WTC11 (cell line): ENCODE data around the gene ELMO1. TPM values are rescaled to one million over a fixed set of nuclear protein-coding genes. Genes with fewer than 3 reads are reported as not detected.
A peak's percentile ranks its signal among the peaks of the same experiment; 100 is the strongest.

Experiments
- ATAC-seq: fragments of 200-7000 bp; cut with Tn5 transposase; 2 replicates; pipeline ENCODE4 v1.10.0; 2021; ENCODE audit warnings: mild to moderate bottlenecking, moderate library complexity
- CTCF ChIA-PET: fragments of 300-600 bp; sonication (Branson Sonifier 250); formaldehyde crosslinking; loops from one replicate; lab custom pipeline; 2021; ENCODE audit warnings: antibody characterized with exemption; lab: Charles Lee
- POLR2A ChIA-PET: fragments of 350-600 bp; sonication (Branson Sonifier 250); formaldehyde crosslinking; loops from one replicate; lab custom pipeline; 2021; ENCODE audit warnings: antibody characterized with exemption; lab: Charles Lee
- DNase-seq: peaks from one replicate; pipeline ENCODE4 v3.0.0; 2021; ENCODE audit warnings: low spot score
- H3K27ac Mint-ChIP-seq: 2 replicates; pipeline ENCODE4 v1.8.0; 2021; ENCODE audit warnings: mixed read lengths
- H3K27me3 Mint-ChIP-seq: 2 replicates; pipeline ENCODE4 v1.8.0; 2021; ENCODE audit warnings: low read depth, mild to moderate bottlenecking, moderate library complexity, mixed read lengths
- H3K36me3 Mint-ChIP-seq: 2 replicates; pipeline ENCODE4 v1.8.0; 2021; ENCODE audit warnings: mixed read lengths
- H3K4me1 Mint-ChIP-seq: 2 replicates; pipeline ENCODE4 v1.8.0; 2022; ENCODE audit warnings: mixed read lengths
- H3K4me3 Mint-ChIP-seq: 2 replicates; pipeline ENCODE4 v1.8.0; 2021; ENCODE audit warnings: mild to moderate bottlenecking, moderate library complexity, mixed read lengths
- H3K9me3 Mint-ChIP-seq: 2 replicates; pipeline ENCODE4 v1.8.0; 2021; ENCODE audit warnings: mixed read lengths
- ATF1 ChIP-seq: sonication (generic); formaldehyde crosslinking; IDR thresholded peaks from 2 replicates; pipeline ENCODE4 v1.8.1; 2023; ENCODE audit warnings: mild to moderate bottlenecking, moderate library complexity, missing genetic modification reagents
- ATF6 ChIP-seq: sonication (generic); formaldehyde crosslinking; IDR thresholded peaks from 2 replicates; pipeline ENCODE4 v1.8.1; 2023; ENCODE audit warnings: mild to moderate bottlenecking, missing genetic modification reagents
- CREB1 ChIP-seq: sonication (generic); formaldehyde crosslinking; IDR thresholded peaks from 2 replicates; pipeline ENCODE4 v1.8.0; 2023; ENCODE audit warnings: mild to moderate bottlenecking, missing genetic modification reagents
- E2F4 ChIP-seq: sonication (generic); formaldehyde crosslinking; IDR thresholded peaks from 2 replicates; pipeline ENCODE4 v1.8.1; 2022; ENCODE audit warnings: low read depth, mild to moderate bottlenecking, moderate library complexity, missing genetic modification reagents, borderline replicate concordance
- ESRRA ChIP-seq: sonication (generic); formaldehyde crosslinking; IDR thresholded peaks from 2 replicates; pipeline ENCODE4 v1.8.1; 2022; ENCODE audit warnings: mild to moderate bottlenecking, missing genetic modification reagents, borderline replicate concordance
- IRF2 ChIP-seq: sonication (generic); formaldehyde crosslinking; IDR thresholded peaks from 2 replicates; pipeline ENCODE4 v1.8.0; 2022; ENCODE audit warnings: low read depth, missing genetic modification reagents, borderline replicate concordance
- JAZF1 ChIP-seq: fragments of 250-450 bp; sonication (Bioruptor Pico); IDR thresholded peaks from 2 replicates; pipeline ENCODE4 v1.9.0; 2021; ENCODE audit warnings: moderate library complexity, mild to moderate bottlenecking, inconsistent platforms
- ZBTB21 ChIP-seq: sonication (generic); formaldehyde crosslinking; IDR thresholded peaks from 2 replicates; pipeline ENCODE4 v1.8.1; 2023; ENCODE audit warnings: mild to moderate bottlenecking, missing genetic modification reagents, borderline replicate concordance
- ZNF396 ChIP-seq: fragments of 250-450 bp; sonication (Bioruptor Pico); IDR thresholded peaks from 2 replicates; pipeline ENCODE4 v1.8.0; 2021; ENCODE audit warnings: mild to moderate bottlenecking, moderate library complexity, borderline replicate concordance
- total RNA-seq: library from RNA; stranded (reverse); gene quantifications from 3 replicates; pipeline ENCODE4 v1.2.3, GENCODE V29; 2021
- TF ChIP-seq, protein P1 (sequence below): sonication (generic); formaldehyde crosslinking; conservative IDR thresholded peaks from 2 replicates; pipeline ENCODE4 v1.8.1; 2023; ENCODE audit warnings: mild to moderate bottlenecking, low read depth, missing genetic modification reagents, moderate library complexity
- TF ChIP-seq, protein P2 (sequence below): fragments of 250-450 bp; sonication (Bioruptor Pico); IDR thresholded peaks from 2 replicates; pipeline ENCODE4 v1.9.0; 2021; ENCODE audit warnings: mild to moderate bottlenecking

Gene ELMO1
- total RNA-seq, 1 experiment from 2014 or later, result 19.4 TPM

GRCh38 chr7:37357637-37357996 is 91.0 kb downstream of the ELMO1 start:
- CTCF ChIA-PET, result interaction anchor here (1.6 kb wide), 1 partner anchor 123 kb away, joined by 4 read pairs; no protein-coding TSS in a partner anchor
- ATAC-seq (no peak), DNase-seq (no peak)
- Mint-ChIP-seq H3K27ac (no peak overlapping the region), H3K4me3 (no peak overlapping the region), H3K4me1 (peaks cover 45% of the 10 kb centered on the region), H3K36me3 (no peaks in the 10 kb centered on the region), H3K27me3 (no peaks in the 10 kb centered on the region), H3K9me3 (no peaks in the 10 kb centered on the region)
- TF ChIP-seq E2F4 (CRISPR knock-in tag), result no peak
- no peak for TF ChIP-seq IRF2 (CRISPR knock-in tag)
- TF ChIP-seq JAZF1 (CRISPR knock-in tag), result no peak
- no peak for TF ChIP-seq ATF6
- POLR2A ChIA-PET, result no interaction called here

GRCh38 chr7:37356911-37357636 is 91.6 kb downstream of the ELMO1 start:
- Mint-ChIP-seq H3K4me1 (peaks cover 42% of the 10 kb centered on the region), H3K36me3 (no peaks in the 10 kb centered on the region), H3K27me3 (no peaks in the 10 kb centered on the region), H3K4me3 (no peak overlapping the region), H3K9me3 (no peaks in the 10 kb centered on the region), H3K27ac (no peak overlapping the region; the same call in 1 of the 2 replicates)
- ChIA-PET POLR2A (no interaction called here), CTCF (interaction anchor here (1.6 kb wide), 1 partner anchor 123 kb away, joined by 4 read pairs; no protein-coding TSS in a partner anchor)
- no peak for DNase-seq
- no peak for ATAC-seq
- no peak for TF ChIP-seq JAZF1 (CRISPR knock-in tag)

DNA sequence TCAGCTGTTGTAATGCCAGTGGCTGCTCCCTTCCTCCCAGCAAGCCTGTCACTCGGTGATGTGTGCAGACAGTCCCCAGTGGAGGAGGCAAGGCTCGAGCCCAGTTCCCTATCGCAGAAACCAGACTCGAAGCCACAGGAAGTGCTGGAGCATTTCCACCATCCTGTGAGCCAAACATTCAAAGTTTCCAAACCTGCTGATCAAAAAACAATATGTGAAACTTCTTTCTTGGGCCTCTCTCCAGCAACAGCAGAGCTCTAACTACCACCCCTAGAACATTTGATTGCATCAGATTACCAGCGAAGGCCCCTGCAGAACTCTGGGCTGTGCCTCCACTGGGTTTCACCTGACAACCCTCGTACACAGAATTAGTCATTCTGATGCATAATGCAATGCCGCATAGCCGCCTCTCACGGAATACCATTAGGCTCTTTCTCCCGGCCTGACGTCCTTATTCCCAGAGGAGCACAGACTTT is 94.0 kb downstream of the ELMO1 start:
- Mint-ChIP-seq H3K9me3 (no peaks in the 10 kb centered on the region), H3K27ac (peak overlapping the region; percentile 92), H3K4me3 (no peak overlapping the region), H3K36me3 (no peaks in the 10 kb centered on the region), H3K27me3 (no peaks in the 10 kb centered on the region), H3K4me1 (peaks cover 34% of the 10 kb centered on the region)
- CTCF ChIA-PET, result interaction anchor here (0.7 to 3.4 kb wide), 5 partner anchors 106 to 146 kb away, joined by 3 to 26 read pairs (median 5); no protein-coding TSS in a partner anchor
- peak; percentile 58 for ATAC-seq
- TF ChIP-seq, protein P1, sequence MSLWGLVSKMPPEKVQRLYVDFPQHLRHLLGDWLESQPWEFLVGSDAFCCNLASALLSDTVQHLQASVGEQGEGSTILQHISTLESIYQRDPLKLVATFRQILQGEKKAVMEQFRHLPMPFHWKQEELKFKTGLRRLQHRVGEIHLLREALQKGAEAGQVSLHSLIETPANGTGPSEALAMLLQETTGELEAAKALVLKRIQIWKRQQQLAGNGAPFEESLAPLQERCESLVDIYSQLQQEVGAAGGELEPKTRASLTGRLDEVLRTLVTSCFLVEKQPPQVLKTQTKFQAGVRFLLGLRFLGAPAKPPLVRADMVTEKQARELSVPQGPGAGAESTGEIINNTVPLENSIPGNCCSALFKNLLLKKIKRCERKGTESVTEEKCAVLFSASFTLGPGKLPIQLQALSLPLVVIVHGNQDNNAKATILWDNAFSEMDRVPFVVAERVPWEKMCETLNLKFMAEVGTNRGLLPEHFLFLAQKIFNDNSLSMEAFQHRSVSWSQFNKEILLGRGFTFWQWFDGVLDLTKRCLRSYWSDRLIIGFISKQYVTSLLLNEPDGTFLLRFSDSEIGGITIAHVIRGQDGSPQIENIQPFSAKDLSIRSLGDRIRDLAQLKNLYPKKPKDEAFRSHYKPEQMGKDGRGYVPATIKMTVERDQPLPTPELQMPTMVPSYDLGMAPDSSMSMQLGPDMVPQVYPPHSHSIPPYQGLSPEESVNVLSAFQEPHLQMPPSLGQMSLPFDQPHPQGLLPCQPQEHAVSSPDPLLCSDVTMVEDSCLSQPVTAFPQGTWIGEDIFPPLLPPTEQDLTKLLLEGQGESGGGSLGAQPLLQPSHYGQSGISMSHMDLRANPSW, result no peak
- TF ChIP-seq, protein P2, sequence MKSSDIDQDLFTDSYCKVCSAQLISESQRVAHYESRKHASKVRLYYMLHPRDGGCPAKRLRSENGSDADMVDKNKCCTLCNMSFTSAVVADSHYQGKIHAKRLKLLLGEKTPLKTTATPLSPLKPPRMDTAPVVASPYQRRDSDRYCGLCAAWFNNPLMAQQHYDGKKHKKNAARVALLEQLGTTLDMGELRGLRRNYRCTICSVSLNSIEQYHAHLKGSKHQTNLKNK, result no peak
- no peak for TF ChIP-seq ESRRA (CRISPR knock-in tag)
- no peak for TF ChIP-seq CREB1 (CRISPR knock-in tag)
- TF ChIP-seq ZBTB21, result no peak
- no peak for TF ChIP-seq ZNF396 (CRISPR knock-in tag)
- no peak for TF ChIP-seq ATF1 (CRISPR knock-in tag)
- POLR2A ChIA-PET, result no interaction called here
- peak; percentile 24 for DNase-seq
